DND-41 (cell line): ENCODE data around the gene ZNF488.

Experiments
- ATAC-seq: fragments of 200-7000 bp; cut with Tn5 transposase; 3 replicates; pipeline ENCODE4 v1.9.1; 2021; ENCODE audit warnings: low read depth; ENCODE audit not compliant: insufficient read depth
- DNase-seq: peaks from one replicate; pipeline ENCODE4 v3.0.0-alpha.2; 2020
- H2AFZ ChIP-seq: 2 replicates; pipeline ENCODE4 v1.6.0; 2012; ENCODE audit warnings: low read depth, low read length
- H3K27ac ChIP-seq: 2 replicates; pipeline ENCODE4 v1.5.1; 2012; ENCODE audit warnings: low read length, inconsistent platforms
- H3K27me3 ChIP-seq: fragments of 200-600 bp; sonication (generic); 2 replicates; pipeline ENCODE4 v1.6.0; 2012; ENCODE audit warnings: low read length, mild to moderate bottlenecking, inconsistent platforms; ENCODE audit not compliant: insufficient read depth, poor library complexity
- H3K36me3 ChIP-seq: 2 replicates; pipeline ENCODE4 v1.5.1; 2012; ENCODE audit warnings: low read length, inconsistent platforms; ENCODE audit not compliant: insufficient read depth
- H3K4me1 ChIP-seq: 2 replicates; pipeline ENCODE4 v1.5.1; 2012; ENCODE audit warnings: mild to moderate bottlenecking, low read length; ENCODE audit not compliant: insufficient read depth
- H3K4me2 ChIP-seq: 2 replicates; pipeline ENCODE4 v1.6.0; 2012; ENCODE audit warnings: mild to moderate bottlenecking, moderate library complexity, low read length, inconsistent platforms; ENCODE audit not compliant: insufficient read depth
- H3K4me3 ChIP-seq, 2 experiments: fragments of 200-600 bp in 1 of 2; shearing (Covaris generic) in 1 of 2; 2 replicates each; pipeline ENCODE4 v1.5.1; 2012 to 2016; ENCODE audit warnings: inconsistent platforms in 2 of 2, low read length in 2 of 2, mild to moderate bottlenecking in 2 of 2, low read depth in 1 of 2, moderate library complexity in 1 of 2
- H3K79me2 ChIP-seq: 2 replicates; pipeline ENCODE4 v1.6.0; 2012; ENCODE audit warnings: low read length, inconsistent platforms; ENCODE audit not compliant: insufficient read depth
- H3K9ac ChIP-seq: 2 replicates; pipeline ENCODE4 v1.6.0; 2012; ENCODE audit warnings: low read depth, mild to moderate bottlenecking, inconsistent platforms, low read length, moderate library complexity
- H3K9me3 ChIP-seq: 2 replicates; pipeline ENCODE4 v1.5.1; 2012; ENCODE audit warnings: low read length, moderate library complexity, mild to moderate bottlenecking, inconsistent platforms; ENCODE audit not compliant: insufficient read depth, severe bottlenecking
- H4K20me1 ChIP-seq: 2 replicates; pipeline ENCODE4 v1.6.0; 2012; ENCODE audit warnings: low read length; ENCODE audit not compliant: insufficient read depth
- EZH2 ChIP-seq: IDR thresholded peaks from 3 replicates; pipeline ENCODE4 v1.6.1; 2012; ENCODE audit warnings: borderline replicate concordance, low read depth, mild to moderate bottlenecking, moderate library complexity, low read length, inconsistent platforms; ENCODE audit not compliant: severe bottlenecking
- TF ChIP-seq, protein P1 (sequence below): IDR thresholded peaks from 2 replicates; pipeline ENCODE4 v1.5.1; 2012; ENCODE audit warnings: borderline replicate concordance, low read length, moderate library complexity, mild to moderate bottlenecking; ENCODE audit not compliant: poor library complexity, severe bottlenecking; ENCODE audit errors: extremely low read depth

ZNF488 gene

DNA sequence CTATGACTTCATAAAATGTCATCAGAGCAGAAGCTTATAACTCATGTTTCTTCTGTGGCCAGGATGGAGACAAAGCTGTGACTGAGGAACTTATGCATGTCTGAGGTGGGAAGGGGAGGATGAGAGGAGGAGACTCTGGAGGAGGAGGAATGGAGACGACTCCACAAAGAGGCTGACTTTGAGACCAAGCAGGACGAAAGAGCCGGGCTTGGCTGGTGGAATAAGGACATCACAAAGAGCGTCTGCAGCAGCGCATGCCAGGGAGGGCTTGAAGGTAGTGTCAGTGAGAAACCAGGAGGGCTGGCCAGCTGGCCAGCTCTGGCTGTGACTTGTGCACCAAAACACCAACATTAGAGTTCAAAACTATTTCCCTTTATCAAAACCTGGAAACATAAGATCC is 68.0 kb downstream of the ZNF488 start:
- Histone ChIP-seq H3K27me3 (no peaks in the 10 kb centered on the region), H3K4me2 (no peak overlapping the region), H3K9ac (no peak overlapping the region), H3K27ac (no peak overlapping the region), H3K4me3 (no peak overlapping the region), H3K9me3 (no peaks in the 10 kb centered on the region), H3K4me1 (peaks cover 16% of the 10 kb centered on the region), H2AFZ (no peak overlapping the region), H3K79me2 (no peaks in the 10 kb centered on the region), H4K20me1 (no peaks in the 10 kb centered on the region; the same call in 1 of the 2 replicates), H3K36me3 (no peaks in the 10 kb centered on the region)
- ATAC-seq (no peak), DNase-seq (no peak)
- TF ChIP-seq EZH2 = no peak
- TF ChIP-seq, protein P1, sequence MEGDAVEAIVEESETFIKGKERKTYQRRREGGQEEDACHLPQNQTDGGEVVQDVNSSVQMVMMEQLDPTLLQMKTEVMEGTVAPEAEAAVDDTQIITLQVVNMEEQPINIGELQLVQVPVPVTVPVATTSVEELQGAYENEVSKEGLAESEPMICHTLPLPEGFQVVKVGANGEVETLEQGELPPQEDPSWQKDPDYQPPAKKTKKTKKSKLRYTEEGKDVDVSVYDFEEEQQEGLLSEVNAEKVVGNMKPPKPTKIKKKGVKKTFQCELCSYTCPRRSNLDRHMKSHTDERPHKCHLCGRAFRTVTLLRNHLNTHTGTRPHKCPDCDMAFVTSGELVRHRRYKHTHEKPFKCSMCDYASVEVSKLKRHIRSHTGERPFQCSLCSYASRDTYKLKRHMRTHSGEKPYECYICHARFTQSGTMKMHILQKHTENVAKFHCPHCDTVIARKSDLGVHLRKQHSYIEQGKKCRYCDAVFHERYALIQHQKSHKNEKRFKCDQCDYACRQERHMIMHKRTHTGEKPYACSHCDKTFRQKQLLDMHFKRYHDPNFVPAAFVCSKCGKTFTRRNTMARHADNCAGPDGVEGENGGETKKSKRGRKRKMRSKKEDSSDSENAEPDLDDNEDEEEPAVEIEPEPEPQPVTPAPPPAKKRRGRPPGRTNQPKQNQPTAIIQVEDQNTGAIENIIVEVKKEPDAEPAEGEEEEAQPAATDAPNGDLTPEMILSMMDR = no peak
